Measurements from ENCODE around the gene GMNN. TPM values are rescaled to one million over a fixed set of nuclear protein-coding genes. Genes with fewer than 3 reads are reported as not detected.
"Not testable (repeated sequence)": the region's sequence is repeated elsewhere in the genome, so short reads cannot be mapped to it uniquely, and the experiment has no call there.

Gene GMNN
- total RNA-seq, 1 donor from 2014 or later = 20.0 TPM

DNA sequence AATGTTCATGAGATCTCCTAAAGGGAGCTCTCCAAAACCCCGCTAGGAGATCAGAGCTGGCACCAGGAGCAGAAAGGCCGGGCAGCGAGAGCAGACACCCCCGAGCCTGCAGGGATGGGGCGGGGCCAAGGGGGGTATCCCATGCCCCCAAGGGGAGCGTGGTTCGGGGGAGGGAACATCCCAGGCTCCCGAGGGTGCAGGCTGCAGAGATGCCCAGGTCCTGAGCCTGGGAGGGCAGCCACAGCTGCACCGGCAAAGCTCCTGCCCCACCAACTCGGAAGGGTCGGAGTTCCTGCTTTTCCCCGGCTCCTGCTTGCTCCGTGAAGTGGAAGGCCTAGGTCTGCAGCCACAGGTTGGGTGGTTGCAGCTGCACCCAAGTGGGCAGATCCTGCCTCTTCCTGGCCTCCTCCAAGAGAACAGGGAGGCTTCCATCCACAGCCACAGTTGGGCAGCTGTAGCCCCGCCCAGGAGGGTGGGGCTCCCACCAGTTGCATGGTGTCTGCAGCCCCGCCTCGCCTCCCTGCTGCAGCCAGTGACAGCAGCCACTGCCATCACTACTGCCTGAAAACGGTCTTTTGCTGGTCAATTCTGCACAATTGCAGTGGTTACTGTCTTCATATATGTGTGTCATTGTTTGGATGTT, 13.4 kb upstream of the GMNN start:
- DNase-seq (ENCODE audit: extremely low read depth, low read depth, low spot score) = no peak

DNA sequence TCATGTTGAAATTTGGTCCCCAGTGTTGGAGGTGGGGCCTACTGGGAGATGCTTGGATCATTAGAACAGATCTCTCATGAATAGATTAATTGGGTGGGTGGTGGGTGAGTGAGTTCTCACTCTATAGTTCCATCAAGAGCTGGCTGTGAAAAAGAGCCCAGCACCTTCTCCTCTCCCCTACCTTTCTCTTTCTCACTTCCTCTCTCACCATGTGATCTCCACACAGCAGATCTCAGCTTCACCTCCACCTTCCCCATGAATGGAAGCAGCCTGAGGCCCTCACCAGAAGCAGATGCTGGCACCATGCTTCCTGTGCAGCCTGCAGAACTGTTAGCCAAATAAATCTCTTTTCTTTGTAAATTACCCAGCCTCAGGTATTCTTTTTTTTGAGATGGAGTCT, 12.9 kb upstream of the GMNN start:
- DNase-seq (ENCODE audit: extremely low read depth, low read depth, low spot score) = no peak

- no peak for DNase-seq (ENCODE audit: extremely low read depth, low read depth, low spot score)
These were observed 11.2 kb upstream of the GMNN start for GRCh38 chr6:24763578-24763977.

DNA sequence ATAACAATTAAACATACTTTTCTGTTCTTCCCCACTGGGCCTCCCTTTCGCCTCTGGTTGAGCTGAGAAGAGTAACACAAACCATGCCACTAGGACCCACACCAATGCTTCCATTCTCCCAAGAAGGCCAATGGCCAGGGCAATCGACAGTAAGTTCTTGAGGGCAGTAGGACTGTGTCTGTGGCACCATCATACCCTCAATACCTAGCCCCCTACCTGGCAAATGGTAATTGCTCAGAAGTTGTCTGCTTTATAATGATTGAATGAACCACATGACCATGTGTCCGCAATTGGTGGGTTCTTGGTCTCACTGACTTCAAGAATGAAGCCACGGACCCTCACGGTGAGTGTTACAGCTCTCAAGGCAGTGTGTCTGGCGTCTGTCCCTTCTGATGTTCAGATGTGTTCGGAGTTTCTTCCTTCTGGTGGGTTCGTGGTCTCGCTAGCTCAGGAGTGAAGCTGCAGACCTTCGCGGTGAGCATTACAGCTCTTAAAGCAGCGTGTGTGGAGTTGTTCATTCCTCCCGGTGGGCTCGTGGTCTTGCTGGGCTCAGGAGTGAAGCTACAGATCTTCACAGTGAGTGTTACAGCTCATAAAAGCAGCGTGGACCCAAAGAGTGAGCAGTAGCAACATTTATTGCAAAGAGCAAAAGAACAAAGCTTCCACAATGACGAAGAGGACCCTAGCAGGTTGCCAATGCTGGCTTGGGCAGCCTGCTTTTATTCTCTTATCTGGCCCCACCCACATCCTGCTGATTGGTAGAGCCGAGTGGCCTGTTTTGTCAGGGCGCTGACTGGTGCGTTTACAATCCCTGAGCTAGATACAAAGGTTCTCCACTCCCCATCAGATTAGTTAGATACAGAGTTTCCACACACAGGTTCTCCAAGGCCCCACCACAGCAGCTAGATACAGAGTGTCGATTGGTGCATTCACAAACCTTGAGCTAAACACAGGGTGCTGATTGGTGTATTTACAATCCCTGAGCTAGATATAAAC, 9.6 kb upstream of the GMNN start:
- DNase-seq (ENCODE audit: extremely low read depth, low read depth, low spot score) = not testable (repeated sequence)

DNA sequence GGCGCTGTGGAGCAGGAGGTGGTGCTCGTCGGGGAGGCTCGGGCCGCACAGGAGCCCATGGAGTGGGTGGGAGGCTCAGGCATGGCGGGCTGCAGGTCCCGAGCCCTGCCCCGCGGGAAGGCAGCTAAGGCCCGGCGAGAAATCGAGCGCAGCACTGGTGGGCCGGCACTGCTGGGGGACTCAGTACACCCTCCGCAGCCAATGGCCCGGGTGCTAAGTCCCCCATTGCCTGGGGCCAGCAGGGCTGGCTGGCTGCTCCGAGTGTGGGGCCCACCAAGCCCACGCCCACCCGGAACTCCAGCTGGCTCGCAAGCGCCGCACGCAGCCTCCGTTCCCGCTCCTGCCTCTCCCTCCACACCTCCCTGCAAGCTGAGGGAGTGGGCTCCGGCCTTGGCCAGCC, 8.8 kb upstream of the GMNN start:
- not testable (repeated sequence) for DNase-seq (ENCODE audit: extremely low read depth, low read depth, low spot score)

- DNase-seq (ENCODE audit: extremely low read depth, low read depth, low spot score) = no peak
These were observed 7.9 kb upstream of the GMNN start for GRCh38 chr6:24766680-24767462.

GRCh38 chr6:24768361-24768760, 6.4 kb upstream of the GMNN start:
- DNase-seq (ENCODE audit: extremely low read depth, low read depth, low spot score) = no peak

- no peak for DNase-seq (ENCODE audit: extremely low read depth, low read depth, low spot score)
These were observed 852 bp downstream of the GMNN start for GRCh38 chr6:24775520-24776058.

GRCh38 chr6:24777227-24777626, 2.5 kb downstream of the GMNN start:
- no peak for DNase-seq (ENCODE audit: extremely low read depth, low read depth, low spot score)

DNA sequence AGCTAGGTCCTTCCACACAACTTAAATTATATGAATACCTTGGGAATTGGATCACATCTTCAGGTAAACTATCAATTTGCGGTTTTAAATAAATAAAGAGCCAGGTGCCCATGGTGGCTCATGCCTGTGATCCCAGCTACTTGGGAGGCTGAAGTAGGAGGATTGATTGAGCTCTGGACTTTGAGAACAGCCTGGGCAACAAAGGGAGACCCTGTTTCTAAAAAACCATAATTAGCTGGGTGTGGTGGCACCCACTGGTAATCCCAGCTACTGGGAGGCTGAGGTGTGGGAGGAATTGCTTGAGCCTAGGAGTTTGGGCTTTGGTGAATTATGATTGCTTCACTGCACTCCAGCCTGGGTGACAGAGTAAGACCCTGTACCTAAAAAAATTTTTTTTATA, 3.4 kb downstream of the GMNN start:
- no peak for DNase-seq (ENCODE audit: extremely low read depth, low read depth, low spot score)

GRCh38 chr6:24778878-24779277, 4.1 kb downstream of the GMNN start:
- no peak for DNase-seq (ENCODE audit: extremely low read depth, low read depth, low spot score)

- DNase-seq (ENCODE audit: extremely low read depth, low read depth, low spot score) = no peak
These were observed 4.8 kb downstream of the GMNN start for GRCh38 chr6:24779416-24780016.

- DNase-seq (ENCODE audit: extremely low read depth, low read depth, low spot score) = no peak
These were observed 5.5 kb downstream of the GMNN start for GRCh38 chr6:24780206-24780605.

GRCh38 chr6:24788031-24788665, 13.4 kb downstream of the GMNN start:
- no peak for DNase-seq (ENCODE audit: extremely low read depth, low read depth, low spot score)

GRCh38 chr6:24795106-24795505, 20.4 kb downstream of the GMNN start:
- no peak for DNase-seq (ENCODE audit: extremely low read depth, low read depth, low spot score)

DNA sequence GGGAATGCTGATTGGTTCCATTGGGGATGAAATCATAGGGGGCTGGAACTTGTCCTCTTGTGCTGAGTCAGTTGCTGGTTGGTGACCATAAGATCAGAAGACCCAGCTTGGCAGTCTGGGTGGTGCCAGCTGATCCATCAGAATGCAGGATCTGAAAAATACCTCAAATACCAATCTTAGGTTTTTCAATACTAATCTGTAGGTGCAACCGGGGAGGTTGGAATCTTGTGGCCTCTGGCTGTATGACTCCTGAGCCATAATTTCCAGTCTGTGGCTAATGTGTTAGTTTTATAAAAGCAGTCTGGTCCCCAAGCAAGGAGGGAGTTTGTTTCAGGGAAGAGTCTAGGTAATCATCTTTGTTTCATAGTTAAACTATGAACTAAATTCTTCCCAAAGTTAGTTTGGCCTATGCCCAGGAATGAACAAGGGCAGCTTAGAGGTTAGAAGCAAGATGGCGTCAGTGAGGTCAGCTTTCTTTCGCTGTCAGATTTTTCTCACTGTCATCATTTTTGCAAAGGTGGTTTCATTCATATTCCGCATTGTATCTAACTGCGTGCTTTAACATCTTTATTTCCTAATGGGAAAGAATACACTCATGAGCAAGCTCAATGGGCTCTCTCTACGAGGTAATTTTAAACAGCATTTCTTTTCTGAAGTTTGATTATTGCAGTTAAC, 22.0 kb downstream of the GMNN start:
- no peak for DNase-seq (ENCODE audit: extremely low read depth, low read depth, low spot score)

DNA sequence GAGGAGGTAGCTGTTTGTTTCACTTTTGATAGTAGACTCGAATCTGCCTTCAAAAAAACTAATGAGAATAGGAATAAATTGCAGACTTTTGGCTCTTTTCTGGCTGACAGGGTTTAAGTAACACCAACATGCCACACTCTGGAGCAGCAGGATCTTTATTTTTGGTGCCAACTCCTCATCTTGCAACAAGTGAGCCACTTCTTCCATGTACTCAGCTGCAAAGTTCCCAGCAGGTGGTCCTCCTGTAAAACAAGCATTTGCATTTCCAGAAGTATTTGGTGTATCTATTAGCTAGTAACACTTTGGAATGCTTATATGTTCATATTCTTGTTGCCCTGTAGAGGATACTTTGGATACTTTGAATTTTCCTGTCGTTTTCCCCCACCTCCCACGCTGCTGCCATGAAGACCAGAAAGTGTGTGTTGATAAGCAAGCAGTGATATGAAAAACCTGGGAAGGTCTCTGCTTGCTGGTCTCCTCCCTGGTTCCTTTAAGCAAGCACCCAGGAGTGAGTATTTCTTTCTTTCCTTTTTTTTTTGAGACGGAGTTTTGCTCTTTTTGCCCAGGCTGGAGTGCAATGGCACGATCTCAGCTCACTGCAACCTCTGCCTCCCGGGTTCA, 23.0 kb downstream of the GMNN start:
- no peak for DNase-seq (ENCODE audit: extremely low read depth, low read depth, low spot score)

- no peak for DNase-seq (ENCODE audit: extremely low read depth, low read depth, low spot score)
These were observed 24.2 kb downstream of the GMNN start, which contains the start of gene ARMH2 for GRCh38 chr6:24798740-24799540. Gene ARMH2 (minus strand): TSS chr6:24798917. CDS start chr6:24798857, 60 bp downstream.

Data from glomerular endothelial cell (primary cell).